Neural progenitor cell (in vitro differentiated cells): ENCODE measurements around the gene ZC3H10.
"Not testable (repeated sequence)": the region's sequence is repeated elsewhere in the genome, so short reads cannot be mapped to it uniquely, and the experiment has no call there.

Experiments used
- CTCF ChIP-seq: fragments of 200-600 bp; sonication (generic); IDR thresholded peaks from 2 replicates; pipeline ENCODE4 v1.5.1; 2017; ENCODE audit warnings: antibody characterized with exemption, mild to moderate bottlenecking
- EZH2phosphoT487 ChIP-seq: fragments of 200-600 bp; sonication (generic); IDR thresholded peaks from 2 replicates; pipeline ENCODE4 v1.6.1; 2017; ENCODE audit warnings: antibody characterized with exemption

GRCh38 chr12:56156464-56157200 is 38.6 kb downstream of the ZC3H10 start:
- not testable (repeated sequence) for TF ChIP-seq CTCF, EZH2phosphoT487
